ENCODE results near the gene TEKTIP1.

Gene TEKTIP1

GRCh38 chr19:3537438-3538240, 1.3 kb upstream of the TEKTIP1 start:
- DNase-seq (ENCODE audit: low read depth, low spot score): no peak

- DNase-seq (ENCODE audit: low read depth, low spot score): no peak
Observed at GRCh38 chr19:3538258-3538929, 580 bp upstream of the TEKTIP1 start.

- no peak for DNase-seq (ENCODE audit: low read depth, low spot score)
Observed at GRCh38 chr19:3539756-3540118, 763 bp downstream of the TEKTIP1 start.

- DNase-seq (ENCODE audit: low read depth, low spot score): no peak
Observed at GRCh38 chr19:3543150-3544057, 4.4 kb downstream of the TEKTIP1 start.

- no peak for DNase-seq (ENCODE audit: low read depth, low spot score)
Observed at GRCh38 chr19:3544058-3544376, 5.0 kb downstream of the TEKTIP1 start.

- DNase-seq (ENCODE audit: low read depth, low spot score): no peak
Observed at GRCh38 chr19:3544742-3545668, 6.0 kb downstream of the TEKTIP1 start.

GRCh38 chr19:3545669-3546034, 6.7 kb downstream of the TEKTIP1 start:
- DNase-seq (ENCODE audit: low read depth, low spot score): no peak

GRCh38 chr19:3546119-3546518, 7.1 kb downstream of the TEKTIP1 start:
- no peak for DNase-seq (ENCODE audit: low read depth, low spot score)

GRCh38 chr19:3547301-3547731, 8.3 kb downstream of the TEKTIP1 start:
- DNase-seq (ENCODE audit: low read depth, low spot score): no peak

- DNase-seq (ENCODE audit: low read depth, low spot score): no peak
Observed at GRCh38 chr19:3547767-3548282, 8.9 kb downstream of the TEKTIP1 start.

- DNase-seq (ENCODE audit: low read depth, low spot score): no peak
Observed at GRCh38 chr19:3548606-3549005, 9.6 kb downstream of the TEKTIP1 start.

- no peak for DNase-seq (ENCODE audit: low read depth, low spot score)
Observed at GRCh38 chr19:3549816-3550215, 10.8 kb downstream of the TEKTIP1 start.

GRCh38 chr19:3550947-3551791, 12.2 kb downstream of the TEKTIP1 start:
- no peak for DNase-seq (ENCODE audit: low read depth, low spot score)

- DNase-seq (ENCODE audit: low read depth, low spot score): no peak
Observed at GRCh38 chr19:3551792-3552095, 12.8 kb downstream of the TEKTIP1 start.

GRCh38 chr19:3554254-3555083, 15.5 kb downstream of the TEKTIP1 start:
- DNase-seq (ENCODE audit: low read depth, low spot score): no peak

- DNase-seq (ENCODE audit: low read depth, low spot score): no peak
Observed at GRCh38 chr19:3555653-3556422, 16.9 kb downstream of the TEKTIP1 start.

GRCh38 chr19:3556423-3556977, 17.5 kb downstream of the TEKTIP1 start:
- DNase-seq (ENCODE audit: low read depth, low spot score): no peak

- no peak for DNase-seq (ENCODE audit: low read depth, low spot score)
Observed at GRCh38 chr19:3556978-3557460, 18.0 kb downstream of the TEKTIP1 start.
